ENCODE measurements around the gene SLC7A7. TPM values are rescaled to one million over a fixed set of nuclear protein-coding genes. Genes with fewer than 3 reads are reported as not detected.

Gene SLC7A7
- total and polyA plus RNA-seq, 9 of the 15 experiments (the other 6 are each of a cell fraction or from before 2014, with no cell fraction given): 0.07 to 0.68 (median 0.41) TPM

DNA sequence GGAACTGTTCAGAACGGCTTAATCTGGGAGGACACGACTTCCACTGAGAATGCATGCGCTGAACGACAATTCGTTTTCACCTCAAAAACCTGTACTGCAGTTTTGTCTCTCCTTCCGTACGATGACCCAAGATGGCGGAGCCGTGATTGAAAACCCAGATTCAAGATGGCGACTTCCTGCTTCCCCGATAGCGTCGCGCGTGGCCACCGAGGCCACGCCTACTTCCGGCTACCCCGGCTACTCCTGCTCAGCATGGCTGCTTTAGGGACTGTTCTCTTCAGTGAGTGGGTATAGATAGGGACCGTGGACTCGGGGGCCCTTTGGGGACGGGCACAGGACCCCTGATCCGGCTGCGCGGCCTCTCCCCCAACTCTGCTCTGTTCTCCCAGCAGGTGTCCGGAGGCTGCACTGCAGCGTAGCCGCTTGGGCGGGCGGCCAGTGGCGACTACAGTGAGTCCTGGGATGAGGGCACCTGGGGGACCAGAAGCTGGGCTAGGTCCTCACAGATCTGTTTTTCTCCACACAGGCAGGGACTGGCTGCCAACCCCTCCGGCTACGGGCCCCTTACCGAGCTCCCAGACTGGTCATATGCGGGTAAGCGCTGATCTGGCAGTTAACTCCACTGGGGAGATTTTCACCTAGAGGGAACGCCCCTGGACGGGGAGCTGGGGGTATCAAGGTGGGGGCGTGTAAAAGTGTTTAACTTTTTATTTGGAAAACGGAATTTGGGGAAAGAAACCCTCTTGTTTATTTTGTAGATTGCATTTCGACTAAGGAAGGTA, 14.6 kb upstream of the SLC7A7 start, which contains the start of gene MRPL52 (continued):
- TF ChIP-seq CUX1 (CRISPR knock-in tag; IDR thresholded peaks at IDR 0.05): no peak
- TF ChIP-seq, protein P1, sequence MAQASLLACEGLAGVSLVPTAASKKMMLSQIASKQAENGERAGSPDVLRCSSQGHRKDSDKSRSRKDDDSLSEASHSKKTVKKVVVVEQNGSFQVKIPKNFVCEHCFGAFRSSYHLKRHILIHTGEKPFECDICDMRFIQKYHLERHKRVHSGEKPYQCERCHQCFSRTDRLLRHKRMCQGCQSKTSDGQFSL (CRISPR knock-in tag; IDR thresholded peaks at IDR 0.05): no peak
- TF ChIP-seq, protein P1 (tag; IDR thresholded peaks at IDR 0.05): no peak
- no peak for TF ChIP-seq ZNF274 (IDR thresholded peaks at IDR 0.05; ENCODE audit: borderline replicate concordance, low read depth, low read length)
- no peak for TF ChIP-seq POLR2AphosphoS2 (IDR thresholded peaks at IDR 0.05; ENCODE audit: low read length)
- peak; percentile 93 for TF ChIP-seq POLR2A (conservative IDR thresholded peaks at IDR 0.05)
- no peak for TF ChIP-seq ZNF79 (CRISPR knock-in tag; IDR thresholded peaks at IDR 0.05; ENCODE audit: low read depth)
- TF ChIP-seq GATA2 (CRISPR knock-in tag; IDR thresholded peaks at IDR 0.05): no peak
- TF ChIP-seq NONO (IDR thresholded peaks at IDR 0.05; ENCODE audit: low read depth in 2 of 2, low read length in 1 of 2): no peak; a peak in 1 of 4 replicates
- TF ChIP-seq ELF2 (CRISPR knock-in tag; IDR thresholded peaks at IDR 0.05): peak; percentile 83
- 0 out of 2 replicates have a peak, but pooled peaks have one; percentile 47 for TF ChIP-seq DMBX1 (CRISPR knock-in tag; IDR thresholded peaks at IDR 0.05; ENCODE audit: borderline replicate concordance)
- TF ChIP-seq, protein P2, sequence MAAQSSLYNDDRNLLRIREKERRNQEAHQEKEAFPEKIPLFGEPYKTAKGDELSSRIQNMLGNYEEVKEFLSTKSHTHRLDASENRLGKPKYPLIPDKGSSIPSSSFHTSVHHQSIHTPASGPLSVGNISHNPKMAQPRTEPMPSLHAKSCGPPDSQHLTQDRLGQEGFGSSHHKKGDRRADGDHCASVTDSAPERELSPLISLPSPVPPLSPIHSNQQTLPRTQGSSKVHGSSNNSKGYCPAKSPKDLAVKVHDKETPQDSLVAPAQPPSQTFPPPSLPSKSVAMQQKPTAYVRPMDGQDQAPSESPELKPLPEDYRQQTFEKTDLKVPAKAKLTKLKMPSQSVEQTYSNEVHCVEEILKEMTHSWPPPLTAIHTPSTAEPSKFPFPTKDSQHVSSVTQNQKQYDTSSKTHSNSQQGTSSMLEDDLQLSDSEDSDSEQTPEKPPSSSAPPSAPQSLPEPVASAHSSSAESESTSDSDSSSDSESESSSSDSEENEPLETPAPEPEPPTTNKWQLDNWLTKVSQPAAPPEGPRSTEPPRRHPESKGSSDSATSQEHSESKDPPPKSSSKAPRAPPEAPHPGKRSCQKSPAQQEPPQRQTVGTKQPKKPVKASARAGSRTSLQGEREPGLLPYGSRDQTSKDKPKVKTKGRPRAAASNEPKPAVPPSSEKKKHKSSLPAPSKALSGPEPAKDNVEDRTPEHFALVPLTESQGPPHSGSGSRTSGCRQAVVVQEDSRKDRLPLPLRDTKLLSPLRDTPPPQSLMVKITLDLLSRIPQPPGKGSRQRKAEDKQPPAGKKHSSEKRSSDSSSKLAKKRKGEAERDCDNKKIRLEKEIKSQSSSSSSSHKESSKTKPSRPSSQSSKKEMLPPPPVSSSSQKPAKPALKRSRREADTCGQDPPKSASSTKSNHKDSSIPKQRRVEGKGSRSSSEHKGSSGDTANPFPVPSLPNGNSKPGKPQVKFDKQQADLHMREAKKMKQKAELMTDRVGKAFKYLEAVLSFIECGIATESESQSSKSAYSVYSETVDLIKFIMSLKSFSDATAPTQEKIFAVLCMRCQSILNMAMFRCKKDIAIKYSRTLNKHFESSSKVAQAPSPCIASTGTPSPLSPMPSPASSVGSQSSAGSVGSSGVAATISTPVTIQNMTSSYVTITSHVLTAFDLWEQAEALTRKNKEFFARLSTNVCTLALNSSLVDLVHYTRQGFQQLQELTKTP (IDR thresholded peaks at IDR 0.05; ENCODE audit: low read depth in 1 of 2, partially characterized antibody in 2 of 2): no peak
- TF ChIP-seq SMAD4 (CRISPR knock-in tag; conservative IDR thresholded peaks at IDR 0.05): 0 out of 2 replicates have a peak, but pooled peaks have one; percentile 31
- no peak for TF ChIP-seq UBTF (IDR thresholded peaks at IDR 0.05; ENCODE audit: borderline replicate concordance in 1 of 2, low read depth in 2 of 2, low read length in 2 of 2)
